Measurements from ENCODE around the gene SF3B6.

The SF3B6 gene

GRCh38 chr2:24075915-24076848 lies at the start of gene SF3B6:
Gene SF3B6 (minus strand): TSS chr2:24076326. CDS start chr2:24076229, 97 bp downstream.
- Histone ChIP-seq H3K36me3 (peaks cover 42% of the 10 kb centered on the region), H3K4me3 (ENCODE audit: low read depth, low read length) (peak within 1 kb of the TSS; percentile 84), H3K9me3 (ENCODE audit: severe bottlenecking) (no peaks in the 10 kb centered on the region), H3K27ac (peak within 1 kb of the TSS; percentile 76), H3K27me3 (ENCODE audit: insufficient read depth, low read depth, severe bottlenecking) (no peaks in the 10 kb centered on the region)
- peak; percentile 100 for DNase-seq
- no peak for TF ChIP-seq CTCF (IDR thresholded peaks at IDR 0.05; ENCODE audit: low read depth, low read length)

GRCh38 chr2:24123922-24124580 lies 47.9 kb upstream of the SF3B6 start:
- Histone ChIP-seq H3K9me3 (ENCODE audit: severe bottlenecking) (no peaks in the 10 kb centered on the region), H3K27ac (peak overlapping the region; percentile 90), H3K4me3 (ENCODE audit: low read depth, low read length) (peak overlapping the region; percentile 79), H3K27me3 (ENCODE audit: insufficient read depth, low read depth, severe bottlenecking) (no peaks in the 10 kb centered on the region), H3K36me3 (no peaks in the 10 kb centered on the region)
- no peak for TF ChIP-seq CTCF (IDR thresholded peaks at IDR 0.05; ENCODE audit: low read depth, low read length)
- DNase-seq: no peak

- Histone ChIP-seq H3K27me3 (ENCODE audit: insufficient read depth, low read depth, severe bottlenecking) (no peaks in the 10 kb centered on the region), H3K36me3 (no peaks in the 10 kb centered on the region), H3K27ac (peak within 1 kb of the TSS; percentile 90), H3K9me3 (ENCODE audit: severe bottlenecking) (no peaks in the 10 kb centered on the region), H3K4me3 (ENCODE audit: low read depth, low read length) (peak within 1 kb of the TSS; percentile 79)
- peak; percentile 97 for DNase-seq
- no peak for TF ChIP-seq CTCF (IDR thresholded peaks at IDR 0.05; ENCODE audit: low read depth, low read length)
Observed at GRCh38 chr2:24123195-24123921, 47.2 kb upstream of the SF3B6 start, which contains the start of the genes FAM228B and PFN4. Gene FAM228B (plus strand): TSS chr2:24123469. CDS start chr2:24124362, 893 bp downstream. Gene PFN4 (minus strand): TSS chr2:24123334. CDS start chr2:24122535, 799 bp downstream.

- no peak for TF ChIP-seq CTCF (IDR thresholded peaks at IDR 0.05; ENCODE audit: low read depth, low read length)
- no peaks in the 10 kb centered on the region for H3K27me3 ChIP-seq (ENCODE audit: insufficient read depth, low read depth, severe bottlenecking)
- no peaks in the 10 kb centered on the region for H3K36me3 ChIP-seq
- peak overlapping the region; percentile 79 for H3K4me3 ChIP-seq (ENCODE audit: low read depth, low read length)
- DNase-seq: no peak
- H3K27ac ChIP-seq: peak overlapping the region; percentile 90
- no peaks in the 10 kb centered on the region for H3K9me3 ChIP-seq (ENCODE audit: severe bottlenecking)
Observed at GRCh38 chr2:24122366-24123194, 46.5 kb upstream of the SF3B6 start.

- no peaks in the 10 kb centered on the region for H3K9me3 ChIP-seq (ENCODE audit: severe bottlenecking)
- H3K36me3 ChIP-seq: no peaks in the 10 kb centered on the region
- no peak overlapping the region for H3K27ac ChIP-seq
- no peak for DNase-seq
- no peak for TF ChIP-seq CTCF (IDR thresholded peaks at IDR 0.05; ENCODE audit: low read depth, low read length)
- H3K27me3 ChIP-seq (ENCODE audit: insufficient read depth, low read depth, severe bottlenecking): no peaks in the 10 kb centered on the region
- H3K4me3 ChIP-seq (ENCODE audit: low read depth, low read length): no peak overlapping the region
Observed at GRCh38 chr2:24121469-24121868, 45.3 kb upstream of the SF3B6 start.

All from WERI-Rb-1 (cell line).